GM12878 (cell line): ENCODE data around the gene ZBTB7B. TPM values are rescaled to one million over a fixed set of nuclear protein-coding genes. Genes with fewer than 3 reads are reported as not detected.

Experiments
- BRCA1 ChIP-seq: IDR thresholded peaks from 2 replicates; pipeline ENCODE4 v1.6.1; 2011; ENCODE audit warnings: low read depth, low read length, improper control_type of control experiment
- CBFB ChIP-seq: IDR thresholded peaks from 2 replicates; pipeline ENCODE4 v1.6.1; 2016; ENCODE audit warnings: antibody characterized with exemption, low read depth
- CREM ChIP-seq: IDR thresholded peaks from 2 replicates; pipeline ENCODE4 v1.6.1; 2014; ENCODE audit warnings: antibody characterized with exemption, low read depth
- CTCF ChIP-seq, 3 experiments: IDR thresholded peaks in 2 of 3; conservative IDR thresholded peaks in 1 of 3; 2 replicates each; pipeline ENCODE4 v1.5.1; 2011; ENCODE audit warnings: low read depth in 3 of 3, low read length in 3 of 3, mild to moderate bottlenecking in 3 of 3, control low read depth in 2 of 3, moderate library complexity in 2 of 3, inconsistent platforms in 1 of 3, mixed read lengths in 1 of 3; ENCODE audit not compliant: control insufficient read depth in 2 of 3, insufficient read depth in 1 of 3; ENCODE audit errors: extremely low read depth in 1 of 3
- EP300 ChIP-seq, 2 experiments: fragments of 150-350 bp in 1 of 2; IDR thresholded peaks; 2 replicates each; pipeline ENCODE4 v1.6.1; 2011 to 2012; ENCODE audit warnings: low read depth in 2 of 2, low read length in 2 of 2, borderline replicate concordance in 1 of 2, improper control_type of control experiment in 1 of 2, inconsistent platforms in 1 of 2; ENCODE audit not compliant: control insufficient read depth in 1 of 2
- ETV6 ChIP-seq, 2 experiments: fragments of 450-650 bp in 1 of 2; IDR thresholded peaks in 1 of 2; conservative IDR thresholded peaks in 1 of 2; 2 replicates each; pipeline ENCODE4 v1.6.1; 2014; ENCODE audit warnings: antibody characterized with exemption in 1 of 2, borderline replicate concordance in 1 of 2, low read depth in 1 of 2, mild to moderate bottlenecking in 1 of 2, moderate library complexity in 1 of 2
- HDAC2 ChIP-seq: fragments of 200-600 bp; sonication (generic); IDR thresholded peaks from 2 replicates; pipeline ENCODE4 v1.6.1; 2017
- MEF2B ChIP-seq: fragments of 450-650 bp; IDR thresholded peaks from 2 replicates; pipeline ENCODE4 v1.6.1; 2018; ENCODE audit warnings: mild to moderate bottlenecking, moderate library complexity; ENCODE audit not compliant: partially characterized antibody, poor library complexity, severe bottlenecking
- NFYB ChIP-seq: IDR thresholded peaks from 2 replicates; pipeline ENCODE4 v1.6.1; 2011; ENCODE audit warnings: low read depth, mild to moderate bottlenecking, low read length, improper control_type of control experiment, moderate library complexity; ENCODE audit not compliant: insufficient read depth
- TAF1 ChIP-seq: IDR thresholded peaks from 2 replicates; pipeline ENCODE4 v1.6.1; 2011; ENCODE audit warnings: mild to moderate bottlenecking, low read depth, low read length, borderline replicate concordance
- TBL1XR1 ChIP-seq: IDR thresholded peaks from 2 replicates; pipeline ENCODE4 v1.6.1; 2012; ENCODE audit warnings: low read depth, low read length, improper control_type of control experiment
- TCF3 ChIP-seq: IDR thresholded peaks from 2 replicates; pipeline ENCODE4 v1.6.1; 2012; ENCODE audit warnings: low read depth, mild to moderate bottlenecking, low read length, borderline replicate concordance; ENCODE audit not compliant: insufficient read depth
- TCF7 ChIP-seq: IDR thresholded peaks from 2 replicates; pipeline ENCODE4 v1.6.1; 2014; ENCODE audit warnings: antibody characterized with exemption, borderline replicate concordance
- ZNF274 ChIP-seq: IDR thresholded peaks from one replicate; pipeline ENCODE4 v1.8.0; 2011; ENCODE audit not compliant: insufficient read length, insufficient read depth
- polyA plus RNA-seq, 11 experiments: library from polyadenylated mRNA; depleted of rRNA in 4 of 11; unstranded in 6 of 11; stranded (reverse) in 5 of 11; fragments of >200 nt; fragmentation: Nextera tagmentation in 4 of 11; fragmentation: Illumina TruSeq in 1 of 11; extraction: Ambion mirVana in 4 of 11; extraction: Trizol in 1 of 11; gene quantifications; 1 replicate in 1 of 11; 2 replicates in 10 of 11; pipeline versions ENCODE4 v1.2.1 to v1.2.3, GENCODE V29; 2011 to 2016; ENCODE audit warnings: inconsistent platforms in 2 of 11, missing spikeins in 2 of 11, low read depth in 1 of 11
- total RNA-seq, 4 experiments: library from RNA; depleted of rRNA in 3 of 4; stranded (reverse); fragments of >200 nt in 3 of 4; fragmentation: Illumina TruSeq in 1 of 4; extraction: Trizol in 1 of 4; gene quantifications; 2 replicates each; pipeline versions ENCODE4 v1.2.1 to v1.2.3, GENCODE V29; 2013 to 2021

The ZBTB7B gene
- total and polyA plus RNA-seq, 10 of the 15 experiments (the other 5 are each of a cell fraction or from before 2014, with no cell fraction given), result 0.11 to 44.9 (median 11.3) TPM

GRCh38 chr1:155043301-155043702 is 40.7 kb downstream of the ZBTB7B start (continued):
- TF ChIP-seq ZNF274, result no peak
- TF ChIP-seq TCF7, result no peak
- no peak for TF ChIP-seq CTCF (IDR thresholded peaks at IDR 0.05 in 2 of 3, conservative IDR thresholded peaks at IDR 0.05 in 1 of 3; ENCODE audit: control insufficient read depth in 2 of 3, extremely low read depth in 1 of 3, insufficient read depth in 1 of 3, low read depth in 3 of 3, low read length in 3 of 3)
- TF ChIP-seq TAF1, result no peak
- TF ChIP-seq BRCA1, result no peak
- TF ChIP-seq NFYB, result no peak
- no peak for TF ChIP-seq EP300 (IDR thresholded peaks at IDR 0.05; ENCODE audit: borderline replicate concordance in 1 of 2, control insufficient read depth in 1 of 2, low read depth in 2 of 2, low read length in 2 of 2)
- no peak for TF ChIP-seq ETV6 (conservative IDR thresholded peaks at IDR 0.05 in 1 of 2, IDR thresholded peaks at IDR 0.05 in 1 of 2; ENCODE audit: borderline replicate concordance in 1 of 2, low read depth in 1 of 2)
- TF ChIP-seq CREM, result no peak
- no peak for TF ChIP-seq HDAC2
- no peak for TF ChIP-seq CBFB
- TF ChIP-seq MEF2B, result no peak
- TF ChIP-seq TBL1XR1, result no peak
- TF ChIP-seq TCF3, result no peak
